GM18517 (cell line): ENCODE data around the gene SEC62.

Source experiments
- ATAC-seq: cut with Tn5 transposase; IDR thresholded peaks from one replicate; pipeline ENCODE4 v1.9.1; 2021; ENCODE audit warnings: mild to moderate bottlenecking, moderate library complexity; ENCODE audit not compliant: unreplicated experiment

Gene SEC62

DNA sequence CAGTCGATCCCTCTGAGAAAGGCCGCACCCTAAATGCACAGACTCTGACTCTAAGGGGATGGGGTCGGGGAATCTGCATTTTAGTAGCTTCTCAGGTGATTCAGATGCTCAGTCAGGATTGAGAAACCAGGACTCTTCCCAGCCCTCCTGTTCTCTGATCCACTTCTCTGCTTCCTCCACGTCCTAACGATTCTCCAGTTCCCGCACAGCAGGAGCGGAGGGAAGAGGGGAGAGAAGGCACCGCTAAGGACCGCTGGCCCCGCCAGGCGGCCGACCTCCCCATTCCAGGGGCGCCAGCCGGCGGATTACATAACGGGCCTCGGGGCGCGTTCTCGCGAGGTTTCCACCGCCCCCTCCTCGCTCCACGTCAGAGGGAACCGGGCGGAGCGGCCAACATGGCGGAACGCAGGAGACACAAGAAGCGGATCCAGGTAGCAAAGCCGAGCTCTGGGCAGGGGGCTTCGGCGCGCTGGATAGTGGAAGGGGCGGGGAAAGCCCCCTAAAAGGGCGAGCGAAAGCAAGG lies at the start of gene SEC62:
Gene SEC62, plus strand, starts transcription at position 380 of the 523 bp plus-strand sequence. Its CDS starts 16 bp downstream, at position 396.
- ATAC-seq: peak; percentile 77

DNA sequence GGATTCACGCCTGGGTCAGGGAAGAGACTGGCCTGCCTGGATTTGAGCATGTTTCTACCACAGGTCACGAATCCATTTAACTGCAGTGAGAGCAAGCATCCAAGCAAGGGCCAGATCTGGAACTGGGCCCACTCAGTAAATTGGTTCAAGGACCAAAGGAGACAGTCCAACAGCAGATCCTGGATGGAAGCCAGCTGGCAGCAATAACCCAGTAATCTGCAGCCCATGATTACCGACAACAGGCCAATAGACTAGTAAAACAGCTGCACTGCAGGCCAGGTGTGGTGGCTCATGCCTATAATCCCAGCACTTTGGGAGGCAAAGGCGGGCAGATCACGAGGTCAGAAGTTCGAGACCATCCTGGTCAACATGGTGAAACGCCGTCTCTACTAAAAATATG lies 43.4 kb upstream of the SEC62 start:
- no peak for ATAC-seq

DNA sequence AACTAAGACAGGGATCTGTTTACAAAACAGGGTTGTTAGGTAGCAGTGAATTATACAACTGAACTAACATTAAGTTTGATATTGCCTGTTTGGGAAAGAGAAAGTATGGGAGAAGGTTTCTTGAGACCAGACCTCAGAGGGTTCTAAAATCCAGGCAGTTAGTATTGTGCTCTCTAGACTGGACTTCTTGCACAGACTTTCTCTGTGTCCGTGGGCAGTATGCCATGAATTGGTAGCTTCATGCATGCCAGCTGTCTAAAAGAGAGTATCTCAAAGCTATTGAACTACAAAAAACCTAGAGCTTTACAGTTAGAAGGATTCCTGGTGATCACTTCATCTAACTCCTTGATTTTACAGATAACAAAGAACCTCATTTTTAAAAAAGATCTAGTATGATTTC lies 42.8 kb upstream of the SEC62 start:
- ATAC-seq: no peak

DNA sequence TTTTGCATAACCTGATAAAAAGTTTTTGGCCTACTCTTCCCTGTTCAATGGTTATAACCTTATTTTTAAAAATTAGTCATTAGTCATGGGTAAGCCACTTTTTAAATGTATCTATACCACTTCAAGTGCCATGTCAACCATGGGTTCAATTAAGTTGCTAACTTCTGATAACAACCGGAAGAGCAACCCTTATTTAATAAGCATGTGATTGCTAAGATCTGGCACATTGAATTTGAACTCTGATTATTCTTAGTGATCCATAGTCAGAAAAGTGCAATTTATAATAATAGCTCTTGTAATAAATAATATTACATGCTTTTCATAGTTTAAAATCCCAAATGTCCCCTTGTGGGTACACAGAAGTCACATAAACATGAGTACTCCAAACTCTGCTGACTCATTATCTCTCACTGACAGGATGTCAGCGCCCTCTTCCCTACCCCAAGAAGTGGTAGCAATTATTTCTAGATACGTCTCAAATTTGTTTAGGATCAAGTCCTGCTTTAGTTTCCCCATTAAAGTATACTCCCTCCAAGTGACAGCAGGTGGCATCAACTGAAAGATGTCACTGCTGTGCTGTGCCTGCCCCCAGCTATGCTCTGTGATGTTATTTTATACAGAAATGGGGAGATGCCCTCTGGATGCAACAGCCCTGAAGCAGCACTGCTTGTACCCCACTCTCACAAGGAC lies 36.6 kb upstream of the SEC62 start:
- ATAC-seq: peak; percentile 33

DNA sequence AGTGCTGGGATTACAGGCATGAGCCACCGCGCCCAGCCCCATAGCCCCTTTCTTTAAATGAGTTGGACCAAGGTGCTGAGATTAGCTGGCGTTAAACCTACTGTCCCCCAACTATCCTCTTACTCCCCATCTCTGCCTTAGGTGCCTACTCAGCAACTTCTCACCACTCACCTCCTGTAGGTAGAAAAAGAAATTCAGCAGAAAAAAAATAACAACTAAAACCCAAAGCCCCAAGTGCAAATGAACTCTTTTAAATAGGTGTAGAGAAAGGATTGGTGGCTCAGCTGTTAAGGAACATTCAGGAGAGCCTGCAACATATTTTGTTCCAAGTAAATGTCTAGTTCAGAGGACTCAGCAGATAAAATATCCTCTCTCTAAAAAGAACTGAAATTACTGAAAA lies 35.8 kb upstream of the SEC62 start:
- ATAC-seq: no peak

- peak; percentile 92 for ATAC-seq
Measured at GRCh38 chr3:169931747-169932520, 34.7 kb upstream of the SEC62 start.

- no peak for ATAC-seq
Measured at GRCh38 chr3:169939320-169939719, 27.3 kb upstream of the SEC62 start.

DNA sequence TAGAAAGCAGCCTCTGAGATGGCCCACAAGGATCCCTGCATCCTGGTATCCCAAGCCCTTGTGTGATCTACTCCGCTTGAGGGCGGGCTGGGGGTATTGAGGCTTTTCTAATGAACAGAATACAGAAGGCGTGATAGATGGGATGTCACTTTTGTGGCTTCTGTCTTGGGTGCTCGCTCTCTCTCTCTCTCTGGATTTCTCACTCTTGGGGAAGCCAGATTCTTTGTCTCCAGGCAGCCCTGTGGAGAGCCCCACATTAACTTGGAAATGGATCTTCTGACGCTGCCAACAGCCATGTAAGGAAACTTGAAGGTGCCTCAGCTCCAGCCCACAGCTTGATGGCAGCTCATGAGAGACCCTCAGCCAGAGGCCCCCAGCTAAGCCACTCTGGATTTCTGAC lies 26.9 kb upstream of the SEC62 start:
- ATAC-seq: no peak

GRCh38 chr3:169940470-169941181 lies 26.0 kb upstream of the SEC62 start:
- ATAC-seq: peak; percentile 84

- ATAC-seq: peak; percentile 72
Measured at GRCh38 chr3:169945313-169945712, 21.3 kb upstream of the SEC62 start.

DNA sequence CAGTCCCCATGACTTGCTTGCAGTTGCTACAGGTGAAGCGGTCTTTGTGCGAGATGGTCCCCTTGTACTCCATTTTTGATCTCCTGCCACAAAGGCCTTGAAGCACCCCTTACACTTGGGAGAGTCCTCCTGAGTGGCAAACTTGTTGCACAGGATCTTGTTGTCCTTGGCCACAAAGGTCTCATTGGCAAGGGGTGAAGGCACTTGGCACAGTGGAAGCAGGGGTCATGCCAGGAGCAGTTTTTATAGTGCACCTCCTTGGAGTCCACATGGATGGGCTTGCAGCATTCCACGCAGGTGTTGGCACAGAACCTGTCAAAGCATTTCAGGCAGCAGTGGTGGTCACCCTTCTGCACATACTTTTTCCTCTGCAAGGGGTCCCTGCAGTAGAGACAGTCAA lies 20.3 kb upstream of the SEC62 start:
- no peak for ATAC-seq

DNA sequence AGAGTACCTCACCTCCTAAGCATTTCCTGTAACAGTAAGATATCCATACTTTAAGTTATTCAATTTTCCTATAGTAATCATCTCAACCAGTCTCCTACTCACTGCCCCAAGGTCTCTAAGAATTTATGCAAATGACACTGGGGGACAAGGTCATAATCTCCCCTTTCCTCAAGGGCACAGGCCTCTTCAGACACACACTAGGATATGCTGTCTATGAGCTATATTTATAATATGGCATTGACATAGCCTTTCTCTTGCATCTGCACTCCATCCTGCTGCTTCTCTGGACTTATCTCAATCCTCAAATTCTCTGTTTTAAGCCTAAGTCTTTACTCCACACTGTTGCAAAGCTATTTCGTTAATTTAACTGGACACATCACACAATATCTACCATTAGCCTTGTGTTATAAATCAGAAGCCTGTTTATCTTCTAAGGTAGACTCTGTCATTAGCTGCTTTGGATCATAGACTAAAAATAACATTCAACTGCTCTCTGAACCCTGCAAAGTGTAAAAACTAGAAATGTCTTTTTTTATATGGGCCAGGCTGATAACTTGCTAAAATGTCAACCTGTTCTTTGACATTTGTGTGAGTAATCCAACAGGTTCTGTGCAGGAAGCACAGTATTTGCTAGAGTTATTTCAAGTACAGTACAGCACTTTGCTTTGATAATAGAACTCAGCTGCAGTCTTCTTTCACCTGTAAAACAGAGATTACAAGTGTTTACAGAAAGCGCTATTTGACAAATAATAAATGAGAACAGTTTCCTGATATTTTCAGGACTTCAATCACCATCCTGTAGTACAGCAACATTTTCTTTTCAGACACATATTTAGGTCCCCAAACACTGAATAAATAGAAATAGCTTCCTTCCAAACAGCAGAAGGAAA lies 17.8 kb upstream of the SEC62 start:
- ATAC-seq: no peak

GRCh38 chr3:169952045-169952444 lies 14.6 kb upstream of the SEC62 start:
- ATAC-seq: no peak

GRCh38 chr3:169953462-169954141 lies 13.0 kb upstream of the SEC62 start:
- ATAC-seq: peak; percentile 13

DNA sequence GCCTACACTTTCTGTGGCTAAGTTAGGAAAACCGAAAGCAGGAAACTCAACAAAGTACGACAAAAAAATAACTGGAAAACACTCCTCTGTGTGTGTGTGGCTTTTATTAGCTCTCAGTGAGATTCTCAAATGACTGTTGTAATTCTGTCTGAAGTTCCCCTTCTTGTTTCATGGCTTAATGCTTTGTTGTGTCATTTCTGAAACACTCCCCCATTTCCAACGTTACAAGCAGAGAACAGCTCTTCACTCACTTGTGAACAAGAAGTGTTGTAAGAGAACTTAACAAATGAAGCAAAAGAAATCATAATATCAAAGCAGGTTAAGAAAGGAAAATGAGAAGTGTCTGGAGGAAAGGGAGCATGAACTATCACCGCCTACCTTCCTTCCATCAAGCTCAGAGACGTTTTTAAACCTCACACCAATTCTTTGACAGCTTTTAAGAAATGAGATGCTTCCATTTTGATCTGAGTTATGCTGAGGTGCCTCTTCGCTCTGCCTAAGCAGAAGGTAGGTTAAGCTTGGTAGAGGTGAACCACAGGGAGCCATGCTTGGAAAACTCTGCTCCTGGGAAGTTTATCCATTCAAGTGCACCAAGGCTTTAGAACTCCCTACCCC lies 12.4 kb upstream of the SEC62 start:
- ATAC-seq: peak; percentile 72

GRCh38 chr3:169955406-169955805 lies 11.2 kb upstream of the SEC62 start:
- ATAC-seq: no peak

DNA sequence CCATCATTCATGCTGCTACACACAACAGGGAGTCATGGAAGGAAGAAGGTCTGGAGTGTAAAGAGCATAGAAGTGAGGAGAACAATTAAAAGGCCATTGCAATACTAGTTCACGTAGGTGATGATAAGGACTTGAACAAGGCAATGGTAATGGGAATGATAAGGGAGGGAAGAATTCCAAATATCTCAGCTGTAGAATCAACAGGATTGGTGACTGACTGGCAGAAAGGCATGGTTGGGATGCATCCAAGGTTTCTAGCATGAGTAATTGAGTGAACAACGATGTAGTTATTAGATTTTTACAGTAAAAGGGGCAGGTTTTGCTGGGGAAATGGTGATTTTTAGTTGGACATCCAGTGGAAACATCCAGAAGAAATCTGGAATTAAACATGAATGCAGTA lies 2.4 kb upstream of the SEC62 start:
- ATAC-seq: no peak

- ATAC-seq: no peak
Measured at GRCh38 chr3:169965562-169966427, 812 bp upstream of the SEC62 start.
